Measurements from ENCODE around the gene AGAP4.

GRCh38 chr10:45817130-45817859 is 30.0 kb downstream of the AGAP4 start:
- no peak for TF ChIP-seq CTCF (IDR thresholded peaks at IDR 0.05; ENCODE audit: low read depth, low read length)
- no peak for TF ChIP-seq MYC (IDR thresholded peaks at IDR 0.05; ENCODE audit: low read depth, low read length)

All from NB4 (cell line).